Right lobe of liver (tissue), 4 donors: ENCODE data around the gene CDYL2.

Source experiments
- POLR2A ChIP-seq: fragments of 450-650 bp; IDR thresholded peaks from one replicate; pipeline ENCODE4 v1.6.1; 2017; ENCODE audit warnings: antibody characterized with exemption, mild to moderate bottlenecking
- TF ChIP-seq, protein P1 (sequence below), 4 donors: fragments of 200-600 bp in 3 of 4; fragments of 450-650 bp in 1 of 4; IDR thresholded peaks; one replicate each; pipeline versions ENCODE4 v1.5.1 to v1.8.0; 2016 to 2022; ENCODE audit warnings: antibody characterized with exemption in 4 of 4, mild to moderate bottlenecking in 2 of 4
- donor health status: DM: no; HTN: no; CAD: no.
- donor health status: DM: no; HTN: no; CAD: no.
- donor health status: DM: no; HTN: yes; CAD: no.

DNA sequence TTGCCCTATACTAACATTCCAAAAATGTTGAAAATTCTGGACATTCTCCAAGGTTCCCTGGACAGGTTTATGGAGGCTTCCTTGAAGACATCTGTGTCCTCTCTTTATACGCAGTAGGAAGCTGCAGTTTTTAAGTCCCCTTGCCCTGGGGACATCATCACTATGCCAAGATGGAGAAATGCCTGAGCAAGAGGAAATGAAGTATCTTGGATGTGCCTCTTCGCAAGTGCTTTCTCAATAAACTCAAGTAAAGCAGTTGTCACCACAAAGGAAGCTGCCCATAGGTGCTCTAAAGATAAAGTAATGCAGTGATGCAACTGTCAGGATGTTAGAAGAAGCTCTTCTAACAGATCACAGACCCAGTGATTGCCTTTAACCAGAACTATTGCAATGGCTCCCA, 71.0 kb downstream of the CDYL2 start:
- TF ChIP-seq POLR2A = no peak
- TF ChIP-seq, protein P1, sequence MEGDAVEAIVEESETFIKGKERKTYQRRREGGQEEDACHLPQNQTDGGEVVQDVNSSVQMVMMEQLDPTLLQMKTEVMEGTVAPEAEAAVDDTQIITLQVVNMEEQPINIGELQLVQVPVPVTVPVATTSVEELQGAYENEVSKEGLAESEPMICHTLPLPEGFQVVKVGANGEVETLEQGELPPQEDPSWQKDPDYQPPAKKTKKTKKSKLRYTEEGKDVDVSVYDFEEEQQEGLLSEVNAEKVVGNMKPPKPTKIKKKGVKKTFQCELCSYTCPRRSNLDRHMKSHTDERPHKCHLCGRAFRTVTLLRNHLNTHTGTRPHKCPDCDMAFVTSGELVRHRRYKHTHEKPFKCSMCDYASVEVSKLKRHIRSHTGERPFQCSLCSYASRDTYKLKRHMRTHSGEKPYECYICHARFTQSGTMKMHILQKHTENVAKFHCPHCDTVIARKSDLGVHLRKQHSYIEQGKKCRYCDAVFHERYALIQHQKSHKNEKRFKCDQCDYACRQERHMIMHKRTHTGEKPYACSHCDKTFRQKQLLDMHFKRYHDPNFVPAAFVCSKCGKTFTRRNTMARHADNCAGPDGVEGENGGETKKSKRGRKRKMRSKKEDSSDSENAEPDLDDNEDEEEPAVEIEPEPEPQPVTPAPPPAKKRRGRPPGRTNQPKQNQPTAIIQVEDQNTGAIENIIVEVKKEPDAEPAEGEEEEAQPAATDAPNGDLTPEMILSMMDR (IDR thresholded peaks at IDR 0.05) = no peak
